Neural crest cell (in vitro differentiated cells): ENCODE data around the gene DYNLL2. TPM values are rescaled to one million over a fixed set of nuclear protein-coding genes. Genes with fewer than 3 reads are reported as not detected.
A peak's percentile ranks its signal among the peaks of the same experiment; 100 is the strongest.
"Not testable (repeated sequence)": the region's sequence is repeated elsewhere in the genome, so short reads cannot be mapped to it uniquely, and the experiment has no call there.

Experiments used
- DNase-seq: peaks from one replicate; pipeline ENCODE4 v3.0.0; 2021; ENCODE audit warnings: low read depth, mixed read lengths, low spot score
- H3K27ac Mint-ChIP-seq: one replicate; pipeline ENCODE4 v1.8.0; 2021; ENCODE audit warnings: mild to moderate bottlenecking, mixed read lengths; ENCODE audit not compliant: unreplicated experiment
- H3K27me3 Mint-ChIP-seq: 2 replicates; pipeline ENCODE4 v1.8.0; 2021; ENCODE audit warnings: low read depth, mild to moderate bottlenecking, mixed read lengths
- H3K36me3 Mint-ChIP-seq: 2 replicates; pipeline ENCODE4 v1.8.0; 2021; ENCODE audit warnings: low read depth, mild to moderate bottlenecking, mixed read lengths
- H3K4me1 Mint-ChIP-seq: 2 replicates; pipeline ENCODE4 v1.8.0; 2021; ENCODE audit warnings: mixed read lengths
- H3K4me3 Mint-ChIP-seq: one replicate; pipeline ENCODE4 v1.8.0; 2021; ENCODE audit warnings: mild to moderate bottlenecking, mixed read lengths
- H3K9me3 Mint-ChIP-seq: 2 replicates; pipeline ENCODE4 v1.8.0; 2021; ENCODE audit warnings: mixed read lengths
- total RNA-seq: library from RNA; stranded (reverse); gene quantifications from 2 replicates; pipeline ENCODE4 v1.2.1, GENCODE V29; 2021
- TF ChIP-seq, protein P1 (sequence below): fragments of 200-600 bp; sonication (generic); conservative IDR thresholded peaks from 2 replicates; pipeline ENCODE4 v1.5.0; 2021; ENCODE audit warnings: antibody characterized with exemption, mild to moderate bottlenecking

DYNLL2 gene
- total RNA-seq, 1 donor from 2014 or later, result 95.9 TPM

DNA sequence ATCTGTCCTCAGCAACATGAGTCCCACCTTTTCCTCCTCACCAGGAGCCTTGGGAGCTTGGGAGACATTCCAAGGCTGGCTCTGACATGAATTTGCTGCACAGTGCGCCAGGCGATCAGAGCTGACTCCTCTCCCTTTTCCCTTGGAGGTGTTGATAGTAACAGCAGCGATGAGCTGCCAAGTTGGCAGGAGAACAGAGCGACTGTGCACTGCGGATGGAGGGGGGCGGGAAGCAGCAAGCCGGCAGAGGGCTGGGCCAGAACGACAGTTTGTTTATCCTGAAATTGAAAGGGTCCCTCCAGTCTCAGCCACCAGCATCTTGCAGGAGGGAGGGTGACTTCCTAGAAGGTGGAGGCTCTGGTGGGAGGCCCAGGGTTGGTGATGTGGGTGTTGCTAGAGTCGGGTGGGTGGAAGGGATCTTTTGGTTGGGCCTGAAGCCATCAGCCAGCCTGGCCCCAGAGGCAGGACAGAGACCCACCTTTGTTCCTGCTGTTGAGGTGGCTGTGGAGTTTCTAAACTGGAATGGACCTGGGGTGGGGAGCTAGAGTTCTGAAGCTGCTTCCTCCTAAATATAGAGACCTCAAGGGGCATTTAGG is 22.5 kb upstream of the DYNLL2 start:
- H3K27me3 Mint-ChIP-seq, result no peaks in the 10 kb centered on the region
- TF ChIP-seq, protein P1, sequence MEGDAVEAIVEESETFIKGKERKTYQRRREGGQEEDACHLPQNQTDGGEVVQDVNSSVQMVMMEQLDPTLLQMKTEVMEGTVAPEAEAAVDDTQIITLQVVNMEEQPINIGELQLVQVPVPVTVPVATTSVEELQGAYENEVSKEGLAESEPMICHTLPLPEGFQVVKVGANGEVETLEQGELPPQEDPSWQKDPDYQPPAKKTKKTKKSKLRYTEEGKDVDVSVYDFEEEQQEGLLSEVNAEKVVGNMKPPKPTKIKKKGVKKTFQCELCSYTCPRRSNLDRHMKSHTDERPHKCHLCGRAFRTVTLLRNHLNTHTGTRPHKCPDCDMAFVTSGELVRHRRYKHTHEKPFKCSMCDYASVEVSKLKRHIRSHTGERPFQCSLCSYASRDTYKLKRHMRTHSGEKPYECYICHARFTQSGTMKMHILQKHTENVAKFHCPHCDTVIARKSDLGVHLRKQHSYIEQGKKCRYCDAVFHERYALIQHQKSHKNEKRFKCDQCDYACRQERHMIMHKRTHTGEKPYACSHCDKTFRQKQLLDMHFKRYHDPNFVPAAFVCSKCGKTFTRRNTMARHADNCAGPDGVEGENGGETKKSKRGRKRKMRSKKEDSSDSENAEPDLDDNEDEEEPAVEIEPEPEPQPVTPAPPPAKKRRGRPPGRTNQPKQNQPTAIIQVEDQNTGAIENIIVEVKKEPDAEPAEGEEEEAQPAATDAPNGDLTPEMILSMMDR, result no peak
- no peaks in the 10 kb centered on the region for H3K4me1 Mint-ChIP-seq
- H3K36me3 Mint-ChIP-seq, result no peaks in the 10 kb centered on the region
- H3K9me3 Mint-ChIP-seq, result no peaks in the 10 kb centered on the region
- no peak overlapping the region for H3K27ac Mint-ChIP-seq
- no peak for DNase-seq
- no peak overlapping the region for H3K4me3 Mint-ChIP-seq

DNA sequence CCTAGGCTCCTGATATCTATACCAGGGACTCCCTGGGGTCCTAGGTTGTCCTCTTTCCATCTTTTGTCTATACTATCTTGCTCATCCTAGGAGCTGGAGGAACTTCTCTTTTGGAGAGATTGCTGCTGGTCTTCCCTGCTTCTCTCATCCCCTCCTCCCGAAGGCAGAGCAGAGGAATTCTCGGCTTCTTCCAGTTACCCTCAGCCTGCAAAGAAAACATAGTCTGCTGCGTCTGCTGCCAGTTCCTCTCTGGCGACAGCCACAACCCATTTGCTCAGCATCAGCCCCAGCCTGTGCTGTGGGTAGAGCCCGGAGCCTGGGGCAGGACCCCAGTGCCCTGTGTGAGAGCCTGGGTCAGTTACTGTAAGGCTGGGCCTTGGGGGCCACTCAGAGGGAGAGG is 21.5 kb upstream of the DYNLL2 start:
- H3K4me3 Mint-ChIP-seq, result no peak overlapping the region
- no peaks in the 10 kb centered on the region for H3K36me3 Mint-ChIP-seq
- H3K4me1 Mint-ChIP-seq, result peaks cover 6% of the 10 kb centered on the region
- DNase-seq, result no peak
- H3K27ac Mint-ChIP-seq, result no peak overlapping the region
- TF ChIP-seq, protein P1, result no peak
- no peaks in the 10 kb centered on the region for H3K9me3 Mint-ChIP-seq
- H3K27me3 Mint-ChIP-seq, result no peaks in the 10 kb centered on the region

GRCh38 chr17:58065238-58065637 is 18.0 kb upstream of the DYNLL2 start:
- peaks cover 6% of the 10 kb centered on the region for H3K4me1 Mint-ChIP-seq
- H3K9me3 Mint-ChIP-seq, result no peaks in the 10 kb centered on the region
- DNase-seq, result no peak
- no peaks in the 10 kb centered on the region for H3K27me3 Mint-ChIP-seq
- H3K27ac Mint-ChIP-seq, result no peak overlapping the region
- no peak overlapping the region for H3K4me3 Mint-ChIP-seq
- TF ChIP-seq, protein P1, result no peak
- no peaks in the 10 kb centered on the region for H3K36me3 Mint-ChIP-seq

GRCh38 chr17:58066401-58066800 is 16.8 kb upstream of the DYNLL2 start:
- Mint-ChIP-seq H3K36me3 (no peaks in the 10 kb centered on the region), H3K4me3 (no peak overlapping the region), H3K4me1 (peaks cover 9% of the 10 kb centered on the region), H3K27me3 (peaks cover 4% of the 10 kb centered on the region), H3K27ac (peak overlapping the region; percentile 28), H3K9me3 (no peaks in the 10 kb centered on the region)
- TF ChIP-seq, protein P1, result no peak
- DNase-seq, result no peak

DNA sequence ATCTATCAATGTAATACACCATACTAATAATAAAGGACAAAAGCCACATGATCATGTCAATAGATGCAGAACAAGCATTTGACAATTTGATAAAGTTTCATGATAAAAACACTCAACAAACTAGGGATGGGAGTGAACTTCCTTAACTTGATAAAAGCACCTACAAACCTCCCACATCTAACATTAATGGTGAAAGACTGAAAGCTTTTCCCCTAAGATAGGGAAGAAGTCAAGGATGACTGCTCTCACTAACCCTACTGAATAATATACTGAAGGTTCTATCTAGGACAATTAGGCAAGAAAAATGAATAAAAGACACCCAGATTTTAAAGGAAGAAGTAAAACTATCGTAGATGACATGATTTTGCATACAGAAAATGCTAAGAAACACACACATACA is 10.4 kb upstream of the DYNLL2 start:
- DNase-seq, result no peak
- TF ChIP-seq, protein P1, result no peak
- Mint-ChIP-seq H3K36me3 (no peaks in the 10 kb centered on the region), H3K9me3 (no peaks in the 10 kb centered on the region), H3K4me1 (peaks cover 9% of the 10 kb centered on the region), H3K27me3 (peaks cover 4% of the 10 kb centered on the region), H3K27ac (no peak overlapping the region), H3K4me3 (peak overlapping the region; percentile 1)

DNA sequence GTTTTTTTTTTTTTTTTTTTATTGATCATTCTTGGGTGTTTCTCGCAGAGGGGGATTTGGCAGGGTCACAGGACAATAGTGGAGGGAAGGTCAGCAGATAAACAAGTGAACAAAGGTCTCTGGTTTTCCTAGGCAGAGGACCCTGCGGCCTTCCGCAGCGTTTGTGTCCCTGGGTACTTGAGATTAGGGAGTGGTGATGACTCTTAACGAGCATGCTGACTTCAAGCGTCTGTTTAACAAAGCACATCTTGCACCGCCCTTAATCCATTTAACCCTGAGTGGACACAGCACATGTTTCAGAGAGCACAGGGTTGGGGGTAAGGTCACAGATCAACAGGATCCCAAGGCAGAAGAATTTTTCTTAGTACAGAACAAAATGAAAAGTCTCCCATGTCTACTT is 10.0 kb upstream of the DYNLL2 start:
- H3K27ac Mint-ChIP-seq, H3K36me3 Mint-ChIP-seq, H3K27me3 Mint-ChIP-seq, H3K9me3 Mint-ChIP-seq, DNase-seq, H3K4me1 Mint-ChIP-seq: not testable (repeated sequence)
- peak overlapping the region; percentile 1 for H3K4me3 Mint-ChIP-seq

GRCh38 chr17:58074406-58074805 is 8.8 kb upstream of the DYNLL2 start:
- not testable (repeated sequence) for H3K36me3 Mint-ChIP-seq, DNase-seq, H3K4me1 Mint-ChIP-seq, H3K27me3 Mint-ChIP-seq, H3K27ac Mint-ChIP-seq, H3K9me3 Mint-ChIP-seq, H3K4me3 Mint-ChIP-seq
